ENCODE measurements around the gene EPHA3.

DNA sequence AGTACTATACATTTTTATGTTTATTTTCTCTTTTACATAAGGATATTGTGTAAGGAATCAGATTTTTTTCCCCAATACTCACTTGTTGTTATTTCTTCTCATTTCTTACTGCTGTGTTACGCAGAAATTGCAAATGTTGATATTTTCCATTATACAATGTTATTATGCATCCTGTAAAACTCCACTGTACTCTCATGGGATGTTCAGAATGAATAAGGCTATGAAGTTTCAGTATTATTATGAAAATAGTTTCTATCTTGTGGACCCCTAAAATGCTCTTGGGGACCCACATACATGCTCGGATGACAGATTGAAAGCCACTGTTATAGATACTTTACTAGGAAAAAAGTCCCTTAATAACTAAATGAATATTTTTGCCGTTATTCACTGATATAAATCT is 329.4 kb downstream of the EPHA3 start:
- TF ChIP-seq, protein P1, sequence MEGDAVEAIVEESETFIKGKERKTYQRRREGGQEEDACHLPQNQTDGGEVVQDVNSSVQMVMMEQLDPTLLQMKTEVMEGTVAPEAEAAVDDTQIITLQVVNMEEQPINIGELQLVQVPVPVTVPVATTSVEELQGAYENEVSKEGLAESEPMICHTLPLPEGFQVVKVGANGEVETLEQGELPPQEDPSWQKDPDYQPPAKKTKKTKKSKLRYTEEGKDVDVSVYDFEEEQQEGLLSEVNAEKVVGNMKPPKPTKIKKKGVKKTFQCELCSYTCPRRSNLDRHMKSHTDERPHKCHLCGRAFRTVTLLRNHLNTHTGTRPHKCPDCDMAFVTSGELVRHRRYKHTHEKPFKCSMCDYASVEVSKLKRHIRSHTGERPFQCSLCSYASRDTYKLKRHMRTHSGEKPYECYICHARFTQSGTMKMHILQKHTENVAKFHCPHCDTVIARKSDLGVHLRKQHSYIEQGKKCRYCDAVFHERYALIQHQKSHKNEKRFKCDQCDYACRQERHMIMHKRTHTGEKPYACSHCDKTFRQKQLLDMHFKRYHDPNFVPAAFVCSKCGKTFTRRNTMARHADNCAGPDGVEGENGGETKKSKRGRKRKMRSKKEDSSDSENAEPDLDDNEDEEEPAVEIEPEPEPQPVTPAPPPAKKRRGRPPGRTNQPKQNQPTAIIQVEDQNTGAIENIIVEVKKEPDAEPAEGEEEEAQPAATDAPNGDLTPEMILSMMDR (tag by site-specific recombination; IDR thresholded peaks at IDR 0.05) = no peak
- TF ChIP-seq ZNF664 (tag by site-specific recombination; IDR thresholded peaks at IDR 0.05) (no peak), KLF10 (tag by site-specific recombination; IDR thresholded peaks at IDR 0.05) (no peak), ZNF274 (IDR thresholded peaks at IDR 0.05; ENCODE audit: low read length) (no peak), ZNF274 (tag by site-specific recombination; IDR thresholded peaks at IDR 0.05; ENCODE audit: borderline replicate concordance) (no peak)
- TF ChIP-seq, protein P2, sequence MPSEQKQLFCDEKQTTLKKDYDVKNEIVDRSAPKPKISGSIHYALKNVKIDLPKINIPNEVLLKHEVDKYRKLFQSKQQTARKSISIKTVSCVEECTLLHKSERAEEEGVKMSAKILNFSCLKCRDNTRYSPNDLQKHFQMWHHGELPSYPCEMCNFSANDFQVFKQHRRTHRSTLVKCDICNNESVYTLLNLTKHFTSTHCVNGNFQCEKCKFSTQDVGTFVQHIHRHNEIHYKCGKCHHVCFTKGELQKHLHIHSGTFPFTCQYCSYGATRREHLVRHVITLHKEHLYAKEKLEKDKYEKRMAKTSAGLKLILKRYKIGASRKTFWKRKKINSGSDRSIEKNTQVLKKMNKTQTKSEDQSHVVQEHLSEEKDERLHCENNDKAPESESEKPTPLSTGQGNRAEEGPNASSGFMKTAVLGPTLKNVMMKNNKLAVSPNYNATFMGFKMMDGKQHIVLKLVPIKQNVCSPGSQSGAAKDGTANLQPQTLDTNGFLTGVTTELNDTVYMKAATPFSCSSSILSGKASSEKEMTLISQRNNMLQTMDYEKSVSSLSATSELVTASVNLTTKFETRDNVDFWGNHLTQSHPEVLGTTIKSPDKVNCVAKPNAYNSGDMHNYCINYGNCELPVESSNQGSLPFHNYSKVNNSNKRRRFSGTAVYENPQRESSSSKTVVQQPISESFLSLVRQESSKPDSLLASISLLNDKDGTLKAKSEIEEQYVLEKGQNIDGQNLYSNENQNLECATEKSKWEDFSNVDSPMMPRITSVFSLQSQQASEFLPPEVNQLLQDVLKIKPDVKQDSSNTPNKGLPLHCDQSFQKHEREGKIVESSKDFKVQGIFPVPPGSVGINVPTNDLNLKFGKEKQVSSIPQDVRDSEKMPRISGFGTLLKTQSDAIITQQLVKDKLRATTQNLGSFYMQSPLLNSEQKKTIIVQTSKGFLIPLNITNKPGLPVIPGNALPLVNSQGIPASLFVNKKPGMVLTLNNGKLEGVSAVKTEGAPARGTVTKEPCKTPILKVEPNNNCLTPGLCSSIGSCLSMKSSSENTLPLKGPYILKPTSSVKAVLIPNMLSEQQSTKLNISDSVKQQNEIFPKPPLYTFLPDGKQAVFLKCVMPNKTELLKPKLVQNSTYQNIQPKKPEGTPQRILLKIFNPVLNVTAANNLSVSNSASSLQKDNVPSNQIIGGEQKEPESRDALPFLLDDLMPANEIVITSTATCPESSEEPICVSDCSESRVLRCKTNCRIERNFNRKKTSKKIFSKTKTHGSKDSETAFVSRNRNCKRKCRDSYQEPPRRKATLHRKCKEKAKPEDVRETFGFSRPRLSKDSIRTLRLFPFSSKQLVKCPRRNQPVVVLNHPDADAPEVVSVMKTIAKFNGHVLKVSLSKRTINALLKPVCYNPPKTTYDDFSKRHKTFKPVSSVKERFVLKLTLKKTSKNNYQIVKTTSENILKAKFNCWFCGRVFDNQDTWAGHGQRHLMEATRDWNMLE (tag by site-specific recombination; conservative IDR thresholded peaks at IDR 0.05; ENCODE audit: low read depth) = no peak
- TF ChIP-seq, protein P3, sequence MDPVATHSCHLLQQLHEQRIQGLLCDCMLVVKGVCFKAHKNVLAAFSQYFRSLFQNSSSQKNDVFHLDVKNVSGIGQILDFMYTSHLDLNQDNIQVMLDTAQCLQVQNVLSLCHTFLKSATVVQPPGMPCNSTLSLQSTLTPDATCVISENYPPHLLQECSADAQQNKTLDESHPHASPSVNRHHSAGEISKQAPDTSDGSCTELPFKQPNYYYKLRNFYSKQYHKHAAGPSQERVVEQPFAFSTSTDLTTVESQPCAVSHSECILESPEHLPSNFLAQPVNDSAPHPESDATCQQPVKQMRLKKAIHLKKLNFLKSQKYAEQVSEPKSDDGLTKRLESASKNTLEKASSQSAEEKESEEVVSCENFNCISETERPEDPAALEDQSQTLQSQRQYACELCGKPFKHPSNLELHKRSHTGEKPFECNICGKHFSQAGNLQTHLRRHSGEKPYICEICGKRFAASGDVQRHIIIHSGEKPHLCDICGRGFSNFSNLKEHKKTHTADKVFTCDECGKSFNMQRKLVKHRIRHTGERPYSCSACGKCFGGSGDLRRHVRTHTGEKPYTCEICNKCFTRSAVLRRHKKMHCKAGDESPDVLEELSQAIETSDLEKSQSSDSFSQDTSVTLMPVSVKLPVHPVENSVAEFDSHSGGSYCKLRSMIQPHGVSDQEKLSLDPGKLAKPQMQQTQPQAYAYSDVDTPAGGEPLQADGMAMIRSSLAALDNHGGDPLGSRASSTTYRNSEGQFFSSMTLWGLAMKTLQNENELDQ (tag by site-specific recombination; IDR thresholded peaks at IDR 0.05; ENCODE audit: low read depth) = no peak
- TF ChIP-seq, protein P4, sequence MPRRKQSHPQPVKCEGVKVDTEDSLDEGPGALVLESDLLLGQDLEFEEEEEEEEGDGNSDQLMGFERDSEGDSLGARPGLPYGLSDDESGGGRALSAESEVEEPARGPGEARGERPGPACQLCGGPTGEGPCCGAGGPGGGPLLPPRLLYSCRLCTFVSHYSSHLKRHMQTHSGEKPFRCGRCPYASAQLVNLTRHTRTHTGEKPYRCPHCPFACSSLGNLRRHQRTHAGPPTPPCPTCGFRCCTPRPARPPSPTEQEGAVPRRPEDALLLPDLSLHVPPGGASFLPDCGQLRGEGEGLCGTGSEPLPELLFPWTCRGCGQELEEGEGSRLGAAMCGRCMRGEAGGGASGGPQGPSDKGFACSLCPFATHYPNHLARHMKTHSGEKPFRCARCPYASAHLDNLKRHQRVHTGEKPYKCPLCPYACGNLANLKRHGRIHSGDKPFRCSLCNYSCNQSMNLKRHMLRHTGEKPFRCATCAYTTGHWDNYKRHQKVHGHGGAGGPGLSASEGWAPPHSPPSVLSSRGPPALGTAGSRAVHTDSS (tag by site-specific recombination; IDR thresholded peaks at IDR 0.05) = no peak
